Measurements from ENCODE around the gene LCE4A. TPM values are rescaled to one million over a fixed set of nuclear protein-coding genes. Genes with fewer than 3 reads are reported as not detected.

The LCE4A gene
- total RNA-seq, 1 experiment from 2014 or later, result not detected

- Mint-ChIP-seq H3K27ac (ENCODE audit: unreplicated experiment) (no peak within 1 kb of the TSS), H3K4me3 (ENCODE audit: unreplicated experiment) (no peak within 1 kb of the TSS), H3K9me3 (ENCODE audit: unreplicated experiment) (peaks cover 12% of the 10 kb centered on the region), H3K36me3 (ENCODE audit: insufficient read depth, unreplicated experiment) (no peaks in the 10 kb centered on the region), H3K27me3 (ENCODE audit: insufficient read depth, unreplicated experiment) (peaks cover 15% of the 10 kb centered on the region), H3K4me1 (ENCODE audit: low read depth, unreplicated experiment) (no peaks in the 10 kb centered on the region)
- H3K4me3 ChIP-seq (ENCODE audit: low read depth, low read length), result no peak within 1 kb of the TSS
- DNase-seq, result no peak
- no peaks in the 10 kb centered on the region for H3K36me3 ChIP-seq (ENCODE audit: control insufficient read depth, insufficient read depth, low read length)
- H3K27me3 ChIP-seq (replicated peaks; ENCODE audit: control insufficient read depth, insufficient read depth, low read length), result no peaks in the 10 kb centered on the region
- TF ChIP-seq CTCF (IDR thresholded peaks at IDR 0.05; ENCODE audit: insufficient read depth in 1 of 2, low read depth in 1 of 2, low read length in 1 of 2, severe bottlenecking in 1 of 2, unreplicated experiment in 1 of 2), result no peak
- H3K9me3 ChIP-seq, result no peaks in the 10 kb centered on the region
- POLR2A ChIA-PET, result no interaction called here
- BruUV-seq (replicated peaks), result no TSS peak
- intact Hi-C loops (cut with micrococcal nuclease; ENCODE audit: unreplicated experiment), result no loop called here
- CTCF ChIA-PET, result no interaction called here
- no peaks in the 10 kb centered on the region for H3K4me1 ChIP-seq
These were observed 10.0 kb upstream of the LCE4A start, which contains the start of gene LCE2A for GRCh38 chr1:152697701-152698600. Gene LCE2A (plus strand): TSS chr1:152698345. CDS start chr1:152698902, 557 bp downstream.

- peaks cover 16% of the 10 kb centered on the region for H3K27me3 Mint-ChIP-seq (ENCODE audit: insufficient read depth, unreplicated experiment)
- intact Hi-C loops (cut with micrococcal nuclease; ENCODE audit: unreplicated experiment), result no loop called here
- no peak overlapping the region for H3K4me3 ChIP-seq (ENCODE audit: low read depth, low read length)
- no peaks in the 10 kb centered on the region for H3K9me3 ChIP-seq
- no peak overlapping the region for H3K4me3 Mint-ChIP-seq (ENCODE audit: unreplicated experiment)
- H3K27me3 ChIP-seq (replicated peaks; ENCODE audit: control insufficient read depth, insufficient read depth, low read length), result no peaks in the 10 kb centered on the region
- no TSS peak for BruUV-seq (replicated peaks)
- H3K27ac Mint-ChIP-seq (ENCODE audit: unreplicated experiment), result no peak overlapping the region
- ChIA-PET CTCF (no interaction called here), POLR2A (no interaction called here)
- TF ChIP-seq CTCF (IDR thresholded peaks at IDR 0.05; ENCODE audit: insufficient read depth in 1 of 2, low read depth in 1 of 2, low read length in 1 of 2, severe bottlenecking in 1 of 2, unreplicated experiment in 1 of 2), result no peak
- no peaks in the 10 kb centered on the region for H3K4me1 ChIP-seq
- DNase-seq, result no peak
- no peaks in the 10 kb centered on the region for H3K36me3 ChIP-seq (ENCODE audit: control insufficient read depth, insufficient read depth, low read length)
- no peaks in the 10 kb centered on the region for H3K9me3 Mint-ChIP-seq (ENCODE audit: unreplicated experiment)
- no peaks in the 10 kb centered on the region for H3K4me1 Mint-ChIP-seq (ENCODE audit: low read depth, unreplicated experiment)
- no peaks in the 10 kb centered on the region for H3K36me3 Mint-ChIP-seq (ENCODE audit: insufficient read depth, unreplicated experiment)
These were observed 8.2 kb upstream of the LCE4A start for GRCh38 chr1:152699746-152700145.

- peaks cover 21% of the 10 kb centered on the region for H3K27me3 Mint-ChIP-seq (ENCODE audit: insufficient read depth, unreplicated experiment)
- DNase-seq, result no peak
- no peaks in the 10 kb centered on the region for H3K36me3 Mint-ChIP-seq (ENCODE audit: insufficient read depth, unreplicated experiment)
- no peak overlapping the region for H3K4me3 Mint-ChIP-seq (ENCODE audit: unreplicated experiment)
- no peak for TF ChIP-seq CTCF (IDR thresholded peaks at IDR 0.05; ENCODE audit: insufficient read depth in 1 of 2, low read depth in 1 of 2, low read length in 1 of 2, severe bottlenecking in 1 of 2, unreplicated experiment in 1 of 2)
- POLR2A ChIA-PET, result no interaction called here
- BruUV-seq (replicated peaks), result no TSS peak
- Histone ChIP-seq H3K4me1 (no peaks in the 10 kb centered on the region), H3K27me3 (replicated peaks; ENCODE audit: control insufficient read depth, insufficient read depth, low read length) (peaks cover 2% of the 10 kb centered on the region; the same call in 1 of the 2 replicates), H3K9me3 (no peaks in the 10 kb centered on the region), H3K4me3 (ENCODE audit: low read depth, low read length) (no peak overlapping the region), H3K36me3 (ENCODE audit: control insufficient read depth, insufficient read depth, low read length) (no peaks in the 10 kb centered on the region)
- no peaks in the 10 kb centered on the region for H3K4me1 Mint-ChIP-seq (ENCODE audit: low read depth, unreplicated experiment)
- intact Hi-C loops (cut with micrococcal nuclease; ENCODE audit: unreplicated experiment), result no loop called here
- no peaks in the 10 kb centered on the region for H3K9me3 Mint-ChIP-seq (ENCODE audit: unreplicated experiment)
- H3K27ac Mint-ChIP-seq (ENCODE audit: unreplicated experiment), result no peak overlapping the region
- CTCF ChIA-PET, result no interaction called here
These were observed 10.3 kb downstream of the LCE4A start for GRCh38 chr1:152718238-152718637.
